Measurements from ENCODE around the gene OR7G2.
"Not testable (repeated sequence)": the region's sequence is repeated elsewhere in the genome, so short reads cannot be mapped to it uniquely, and the experiment has no call there.

The OR7G2 gene

GRCh38 chr19:9054207-9054606 lies 53.1 kb downstream of the OR7G2 start:
- no peaks in the 10 kb centered on the region for H3K27me3 ChIP-seq (ENCODE audit: control insufficient read depth, insufficient read depth, low read length)
- no peaks in the 10 kb centered on the region for H3K9me3 ChIP-seq (ENCODE audit: control insufficient read depth, insufficient read depth, low read depth, low read length)
- H3K36me3 ChIP-seq (ENCODE audit: control insufficient read depth, insufficient read depth, low read length), result no peaks in the 10 kb centered on the region
- H3K4me1 ChIP-seq (ENCODE audit: control insufficient read depth, insufficient read depth, low read length), result peaks cover 19% of the 10 kb centered on the region
- no peak overlapping the region for H3K4me3 ChIP-seq (ENCODE audit: low read depth, low read length)
- no peak overlapping the region; the same call in 1 of the 2 replicates for H3K27ac ChIP-seq (ENCODE audit: low read depth, low read length)
- H3K9ac ChIP-seq (ENCODE audit: low read length), result peak overlapping the region; percentile 44

- peaks cover 19% of the 10 kb centered on the region for H3K4me1 ChIP-seq (ENCODE audit: control insufficient read depth, insufficient read depth, low read length)
- H3K27ac ChIP-seq (ENCODE audit: low read depth, low read length); H3K36me3 ChIP-seq (ENCODE audit: control insufficient read depth, insufficient read depth, low read length); H3K4me3 ChIP-seq (ENCODE audit: low read depth, low read length); H3K9ac ChIP-seq (ENCODE audit: low read length); H3K9me3 ChIP-seq (ENCODE audit: control insufficient read depth, insufficient read depth, low read depth, low read length); H3K27me3 ChIP-seq (ENCODE audit: control insufficient read depth, insufficient read depth, low read length): not testable (repeated sequence)
Observed at GRCh38 chr19:9053674-9054073, 53.6 kb downstream of the OR7G2 start.

- H3K4me1 ChIP-seq (ENCODE audit: control insufficient read depth, insufficient read depth, low read length), result peaks cover 19% of the 10 kb centered on the region
Observed at GRCh38 chr19:9052894-9053293, 54.4 kb downstream of the OR7G2 start.

More at GRCh38 chr19:9052894-9053293, 54.4 kb downstream of the OR7G2 start:
- no peaks in the 10 kb centered on the region for H3K27me3 ChIP-seq (ENCODE audit: control insufficient read depth, insufficient read depth, low read length)
- H3K36me3 ChIP-seq (ENCODE audit: control insufficient read depth, insufficient read depth, low read length), result no peaks in the 10 kb centered on the region
- H3K4me3 ChIP-seq (ENCODE audit: low read depth, low read length), result no peak overlapping the region
- no peak overlapping the region for H3K9ac ChIP-seq (ENCODE audit: low read length)
- no peaks in the 10 kb centered on the region for H3K9me3 ChIP-seq (ENCODE audit: control insufficient read depth, insufficient read depth, low read depth, low read length)
- no peak overlapping the region for H3K27ac ChIP-seq (ENCODE audit: low read depth, low read length)
